Measurements from ENCODE around the gene CIROP.

Gene CIROP

GRCh38 chr14:23129759-23130316 is 25.0 kb upstream of the CIROP start:
- no peak for DNase-seq

GRCh38 chr14:23128969-23129758 is 24.4 kb upstream of the CIROP start:
- no peak for DNase-seq

DNA sequence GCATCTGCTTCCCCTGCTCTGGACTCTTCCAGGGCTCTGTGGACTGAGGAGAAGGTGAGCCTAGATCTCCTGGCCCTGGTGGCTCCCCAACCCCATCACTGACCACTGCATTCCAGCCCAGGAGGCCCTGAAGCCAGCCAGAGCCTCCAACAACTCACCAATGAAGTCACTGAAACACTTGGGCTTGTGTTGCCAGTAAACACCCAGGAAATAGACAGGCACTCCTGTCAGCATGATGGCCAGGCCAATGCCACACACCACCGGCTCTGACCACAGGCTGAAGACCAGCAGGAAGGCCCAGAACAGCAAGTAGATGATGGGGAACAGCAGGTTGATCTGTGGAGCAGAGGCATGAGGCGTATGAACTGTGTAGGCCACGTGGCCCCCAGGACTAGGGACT is 23.1 kb upstream of the CIROP start:
- DNase-seq = no peak

GRCh38 chr14:23126548-23127278 is 21.9 kb upstream of the CIROP start:
- no peak for DNase-seq

DNA sequence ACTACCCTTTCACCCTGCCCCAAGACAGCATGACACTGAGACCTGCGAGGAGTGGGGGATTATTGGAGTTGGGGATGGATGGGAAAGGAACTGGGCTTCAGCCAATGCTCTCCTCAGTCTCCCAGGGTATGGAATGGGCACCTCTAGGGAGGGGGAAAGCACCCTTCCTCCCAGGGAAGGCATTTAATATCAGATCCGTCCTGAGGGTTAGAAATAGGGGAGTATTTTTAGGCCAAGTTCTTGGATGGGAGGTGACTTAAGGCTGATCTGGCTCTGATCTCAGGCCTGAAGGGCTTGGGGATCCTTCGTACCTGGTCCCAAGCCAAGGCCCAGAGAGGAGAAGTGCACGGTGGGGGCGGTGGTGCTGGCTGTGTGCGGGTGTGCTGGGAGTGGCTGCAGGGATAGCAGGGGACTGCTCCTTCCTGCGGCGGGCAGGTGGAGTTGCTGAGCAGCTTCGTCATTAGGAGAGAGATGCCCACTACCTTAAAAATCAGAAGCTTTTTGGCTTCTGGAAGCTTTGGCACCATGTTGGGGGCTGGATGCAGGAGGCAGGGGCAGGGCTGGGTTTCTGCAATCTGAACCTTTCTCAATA is 21.2 kb upstream of the CIROP start:
- no peak for DNase-seq

DNA sequence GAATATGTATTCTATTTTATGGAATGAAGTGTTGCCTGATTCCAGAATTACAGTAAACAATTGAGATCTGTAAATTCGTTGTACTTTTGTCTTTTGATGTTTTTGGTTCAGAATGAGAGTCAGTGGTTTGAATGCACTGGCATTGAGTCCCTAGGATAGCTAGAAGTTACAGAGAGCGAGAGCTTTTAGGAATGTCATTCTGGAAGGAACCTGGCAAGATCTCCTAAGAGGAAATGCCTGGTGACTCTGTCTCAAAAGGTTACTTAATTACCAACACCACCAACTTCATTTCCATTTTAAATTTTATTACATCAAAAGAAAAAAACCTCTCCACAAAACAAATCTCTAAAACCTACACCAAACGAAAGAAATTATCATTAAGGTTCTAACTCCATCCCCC is 20.2 kb upstream of the CIROP start:
- DNase-seq = no peak

DNA sequence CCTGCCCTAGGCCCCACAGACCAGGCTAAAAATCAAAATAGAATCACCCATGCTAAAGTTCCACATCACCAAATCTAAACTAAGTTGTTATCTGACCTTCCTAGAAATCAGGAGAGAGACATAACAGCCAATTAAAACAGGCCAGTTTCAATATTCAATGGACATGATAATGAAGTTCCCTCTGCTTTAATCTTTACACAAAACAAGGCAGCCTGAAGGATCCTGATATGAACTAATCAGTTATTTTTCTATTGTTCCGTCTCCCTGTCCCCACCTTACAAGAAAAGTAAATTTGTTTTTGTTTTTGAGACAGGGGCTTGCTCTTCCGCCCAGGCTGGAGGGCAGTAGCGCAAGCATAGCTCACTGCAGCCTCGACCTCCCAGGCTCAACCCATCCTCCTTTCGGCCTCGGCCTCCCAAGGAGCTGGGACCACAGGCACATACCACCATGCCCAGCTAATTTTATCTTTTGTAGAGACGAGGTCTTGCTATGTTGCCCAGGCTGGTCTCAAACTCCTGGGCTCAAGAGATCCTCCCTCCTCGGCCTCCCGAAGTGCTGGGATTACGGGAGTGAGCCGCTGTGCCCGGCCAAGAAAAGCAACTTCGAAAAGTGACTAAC is 19.7 kb upstream of the CIROP start:
- DNase-seq = no peak

DNA sequence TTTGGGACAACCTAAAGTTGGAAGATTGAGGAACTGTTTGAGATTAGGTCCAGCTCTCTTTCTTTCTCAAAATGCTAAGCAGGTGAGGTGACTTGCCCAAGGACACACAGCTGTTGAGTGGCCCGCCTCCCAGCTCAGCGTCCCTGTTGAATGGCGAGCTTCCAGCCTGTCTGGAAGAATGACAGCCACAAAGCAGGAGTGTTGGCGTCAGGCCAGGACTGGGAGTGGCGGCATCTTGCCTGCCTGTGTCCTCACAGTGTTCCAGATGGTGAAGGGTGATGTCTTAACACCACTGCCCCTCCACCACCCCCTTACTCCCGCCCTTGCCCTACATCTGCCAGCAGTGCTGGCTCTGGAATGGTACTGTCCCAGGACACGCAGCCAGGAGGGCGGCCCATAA is 18.6 kb upstream of the CIROP start:
- DNase-seq = no peak

DNA sequence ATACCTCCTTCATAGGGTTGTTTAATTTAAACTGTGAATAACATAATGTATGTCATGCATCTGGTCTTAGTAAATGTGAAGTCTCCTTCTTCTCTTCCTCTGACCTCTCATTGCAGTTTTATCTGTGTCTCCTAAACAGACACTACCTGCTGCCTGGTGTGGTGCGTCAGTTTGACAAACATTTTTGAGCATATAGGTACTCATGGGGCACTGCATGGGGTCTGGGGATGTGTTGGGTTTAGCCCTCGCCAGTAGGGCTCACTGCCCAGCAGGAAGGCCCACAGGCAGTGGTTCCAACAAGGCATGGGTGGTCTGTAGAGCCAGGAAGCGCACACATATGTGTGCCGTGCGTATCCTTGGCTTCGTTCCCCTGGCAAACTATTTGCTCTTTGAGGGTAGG is 17.3 kb upstream of the CIROP start:
- no peak for DNase-seq

DNA sequence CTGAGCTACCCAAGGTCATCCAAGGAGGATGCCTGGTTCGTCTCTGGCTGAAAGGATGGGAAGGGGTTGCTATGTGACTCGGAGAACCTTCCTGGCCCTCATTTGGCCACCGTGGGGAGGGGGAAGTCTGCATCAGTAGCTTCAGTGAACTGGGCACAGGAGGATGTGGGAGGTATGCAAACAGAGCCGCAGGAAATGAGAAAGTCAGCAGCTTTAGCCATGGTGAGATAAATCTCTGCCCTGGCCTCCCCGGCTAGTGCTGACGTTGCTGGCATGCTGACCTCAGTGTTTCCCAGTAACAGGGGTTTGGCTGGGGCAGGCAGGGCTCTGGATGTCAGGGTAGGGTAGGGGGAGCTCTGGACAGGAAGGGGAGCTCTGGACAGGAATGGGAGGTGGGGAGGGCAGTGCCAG is 16.6 kb upstream of the CIROP start:
- DNase-seq = no peak

DNA sequence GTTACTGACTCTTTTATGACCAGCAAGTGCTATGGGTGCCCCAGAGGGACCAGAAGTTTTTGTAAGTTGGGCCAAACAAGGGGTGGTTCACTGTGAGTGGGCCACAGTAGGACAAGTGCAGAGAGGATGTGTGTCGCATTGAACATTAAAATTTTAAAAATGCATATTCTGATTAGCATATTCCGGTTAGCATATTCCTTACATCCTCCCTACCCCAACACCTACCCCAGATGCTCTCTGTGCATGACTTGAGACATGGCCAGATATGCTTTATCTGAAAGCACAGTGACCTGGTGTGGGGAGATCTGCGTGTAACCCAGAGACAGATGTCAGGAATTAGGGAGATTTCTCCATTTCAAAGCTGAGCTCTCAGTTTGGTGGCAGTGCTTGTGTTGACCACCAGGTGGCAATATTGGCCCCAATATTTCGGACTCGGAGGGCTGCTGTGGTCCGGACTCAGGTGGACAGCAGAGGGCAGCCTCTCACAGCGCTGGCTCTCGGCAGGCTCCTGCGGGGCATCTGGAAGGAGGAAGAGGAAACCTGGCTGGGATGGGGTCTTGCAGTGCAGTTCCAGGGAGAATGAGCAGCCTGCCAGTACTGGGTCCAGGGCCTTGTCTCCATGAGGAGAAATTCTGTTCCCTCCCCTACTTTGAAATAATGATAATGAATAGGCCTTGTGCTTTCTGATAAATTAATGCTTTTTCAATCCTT is 15.9 kb upstream of the CIROP start:
- peak; percentile 85 for DNase-seq

DNA sequence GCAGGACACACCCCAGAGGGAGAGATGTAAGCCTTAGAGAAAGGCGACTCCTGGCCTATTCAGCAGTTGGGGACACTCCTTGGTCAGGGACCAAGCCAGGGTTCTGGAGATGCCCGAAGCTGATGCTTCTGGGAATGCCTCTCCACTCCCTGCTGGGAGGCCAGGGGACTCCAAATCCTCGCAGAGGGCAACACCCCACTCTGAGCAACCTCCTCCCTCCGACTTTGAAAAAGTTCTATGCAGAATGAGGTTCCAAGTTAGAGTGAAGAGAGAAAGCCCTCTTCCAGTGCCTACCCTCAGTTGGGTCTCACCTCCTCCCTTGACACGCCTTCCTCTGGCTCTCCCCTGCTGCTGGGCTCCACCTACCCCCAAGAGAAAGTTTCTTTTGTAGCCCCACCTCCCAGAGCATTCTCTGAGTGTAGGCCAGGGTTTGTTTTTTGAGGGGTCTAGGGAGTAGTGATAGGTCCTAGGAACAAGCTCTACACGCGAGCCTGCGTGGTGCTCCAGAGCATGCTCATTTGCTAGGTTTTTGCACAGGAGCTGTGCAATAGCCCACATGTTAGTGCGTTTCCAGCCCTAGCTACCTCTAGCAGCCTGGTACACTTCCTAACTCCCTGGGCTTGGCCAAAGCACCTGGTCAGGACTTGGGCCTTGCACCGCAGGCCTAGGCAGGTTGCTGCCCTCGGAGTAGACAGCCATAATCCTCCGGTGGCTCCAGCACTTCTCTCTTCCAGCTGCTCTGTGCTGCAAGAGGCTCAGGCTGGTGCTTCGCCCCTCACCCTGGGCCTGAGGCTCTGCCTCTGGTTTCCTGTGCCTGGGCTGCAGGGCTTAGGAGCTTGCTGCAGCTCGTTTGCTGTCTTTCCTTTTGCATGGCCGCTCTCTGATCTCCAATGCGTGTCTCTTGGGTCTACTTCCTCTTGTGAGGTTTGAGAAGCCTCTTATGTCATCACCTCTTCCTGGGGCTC is 14.9 kb upstream of the CIROP start:
- DNase-seq = peak; percentile 33

GRCh38 chr14:23118506-23119362 is 13.9 kb upstream of the CIROP start, which contains the start of gene CEBPE:
CEBPE (minus strand) TSS chr14:23119255; CDS start chr14:23119091, 164 bp downstream.
- DNase-seq = no peak

DNA sequence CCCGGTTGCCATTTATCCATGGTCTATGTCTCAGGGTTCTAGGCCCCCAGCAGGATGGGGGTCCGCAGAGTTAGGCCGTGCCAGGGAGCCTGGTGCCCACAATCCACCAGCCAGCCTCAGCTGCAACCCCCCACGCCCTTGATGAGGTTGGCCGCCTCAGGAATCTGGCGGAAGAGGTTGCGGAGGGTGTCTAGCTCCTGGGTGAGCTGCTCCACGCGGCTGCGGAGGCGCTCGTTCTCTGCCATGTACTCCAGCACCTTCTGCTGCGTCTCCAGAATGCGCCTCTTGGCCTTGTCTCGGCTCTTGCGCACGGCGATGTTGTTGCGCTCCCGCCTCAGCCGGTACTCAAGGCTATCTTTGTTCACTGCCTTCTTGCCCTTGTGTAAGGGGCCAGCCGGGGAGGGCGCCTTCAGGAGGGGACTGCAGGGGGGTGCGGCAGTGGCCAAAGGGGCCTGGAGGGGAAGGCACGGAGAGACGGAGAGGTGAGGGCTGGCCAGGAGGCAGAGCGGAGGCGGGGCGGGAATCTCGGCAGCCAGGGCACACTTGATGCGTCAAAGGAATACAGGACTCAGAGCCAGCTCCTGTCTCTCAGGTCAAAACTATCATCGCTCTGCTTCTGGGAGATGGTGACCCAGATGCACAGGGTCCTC is 12.7 kb upstream of the CIROP start:
- no peak for DNase-seq

GRCh38 chr14:23115918-23116317 is 11.1 kb upstream of the CIROP start:
- DNase-seq = no peak

- no peak for DNase-seq
These were observed 10.4 kb upstream of the CIROP start for GRCh38 chr14:23115039-23115731.

DNA sequence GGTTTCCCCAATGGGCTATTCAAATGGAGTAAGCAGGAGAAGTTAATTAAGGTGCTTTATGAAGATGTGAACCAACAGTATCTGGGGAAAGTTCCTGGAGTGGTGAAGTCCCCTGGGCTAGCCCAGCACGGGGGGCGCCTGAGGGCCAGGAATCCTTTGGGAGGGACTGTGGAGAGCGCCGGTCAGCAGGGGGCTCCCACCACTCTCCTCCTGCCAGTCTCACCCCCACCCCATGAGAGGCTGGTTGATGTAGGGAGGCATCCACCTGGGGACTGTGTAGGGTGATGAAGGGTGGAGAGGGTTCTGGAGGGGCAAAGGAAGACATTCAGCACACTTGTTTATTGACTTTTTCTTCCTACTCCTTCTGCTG is 9.9 kb upstream of the CIROP start:
- no peak for DNase-seq

- DNase-seq = no peak
These were observed 9.3 kb upstream of the CIROP start for GRCh38 chr14:23114120-23114458.

- no peak for DNase-seq
These were observed 8.8 kb upstream of the CIROP start for GRCh38 chr14:23113431-23114119.

Data from CD4-positive, alpha-beta T cell treated with Interleukin-12 subunit alpha and Interleukin-12 subunit beta, for 1 hour (primary cell).